SKM-1 treated with dmso at 0.1 percent for 144 hours (cell line): ENCODE measurements around the gene TNFAIP8L1.

ENCODE experiments used
- DNase-seq: peaks from one replicate; lab custom pipeline; 2025; ENCODE audit not compliant: unreplicated experiment; lab: John Stamatoyannopoulos, UW

TNFAIP8L1 gene

GRCh38 chr19:4609878-4610511 is 29.3 kb upstream of the TNFAIP8L1 start:
- peak; percentile 70 for DNase-seq

DNA sequence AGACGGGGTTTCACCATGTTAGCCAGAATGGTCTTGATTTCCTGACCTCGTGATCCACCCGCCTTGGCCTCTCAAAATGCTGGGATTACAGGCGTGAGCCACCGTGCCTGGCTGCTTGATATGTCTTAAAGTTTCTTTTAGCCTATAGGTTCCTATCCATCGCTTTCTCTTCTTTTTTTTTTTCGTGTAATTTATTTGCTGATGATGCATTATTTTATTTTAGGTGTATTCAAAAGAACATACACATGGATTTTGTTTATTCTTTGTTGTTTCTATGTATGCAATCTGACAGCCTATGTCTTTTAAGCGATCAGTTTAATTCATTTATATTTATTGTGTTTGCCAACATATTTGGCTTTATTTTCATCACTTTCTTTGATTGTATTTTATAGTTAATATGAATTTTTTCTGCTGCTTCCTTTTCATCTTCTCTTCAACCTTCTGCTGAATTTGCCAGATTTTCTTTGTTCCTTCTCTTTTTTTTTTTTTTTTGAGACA is 26.0 kb upstream of the TNFAIP8L1 start:
- no peak for DNase-seq

DNA sequence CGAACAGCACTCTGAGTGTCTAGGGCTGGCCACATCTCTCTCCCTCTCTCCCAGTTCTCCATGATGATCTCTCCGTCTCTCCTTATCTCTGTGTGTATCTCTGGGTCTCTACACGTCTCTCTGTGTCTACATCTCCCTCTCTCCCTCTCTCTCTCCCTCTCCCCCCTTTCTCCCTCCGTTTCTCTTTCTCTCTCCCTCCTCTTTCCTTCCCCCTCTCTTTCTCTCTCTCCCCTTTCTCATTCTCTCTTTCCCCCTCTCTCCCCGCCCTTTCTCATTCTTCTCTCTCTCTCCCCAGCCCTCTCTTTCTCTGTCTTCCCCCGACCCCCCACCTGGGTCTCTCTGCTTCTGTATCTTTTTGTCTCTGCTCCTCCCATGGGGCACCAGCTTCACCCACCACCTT is 21.3 kb upstream of the TNFAIP8L1 start:
- no peak for DNase-seq

GRCh38 chr19:4619668-4620294 is 19.5 kb upstream of the TNFAIP8L1 start:
- no peak for DNase-seq

DNA sequence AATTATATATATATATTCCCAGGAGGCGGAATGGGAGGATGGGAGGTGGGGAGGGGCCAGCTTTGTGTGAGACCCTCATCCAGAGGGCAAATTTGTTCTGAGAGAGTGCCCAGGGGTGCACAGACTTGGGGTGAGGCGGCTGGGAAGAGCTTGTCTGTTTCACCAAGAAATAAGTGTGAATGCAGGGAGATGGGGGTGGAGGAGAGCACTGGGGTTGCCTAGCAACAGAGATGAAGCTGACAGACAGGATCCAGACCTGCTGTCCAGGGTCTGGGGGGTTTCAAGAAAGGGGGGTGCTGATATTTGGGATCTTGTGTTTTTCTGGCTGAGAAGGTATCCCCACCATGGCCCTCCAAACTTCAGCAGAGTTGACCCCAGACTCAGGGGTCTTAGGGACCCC is 18.6 kb upstream of the TNFAIP8L1 start:
- DNase-seq = no peak

GRCh38 chr19:4622695-4623421 is 16.5 kb upstream of the TNFAIP8L1 start:
- no peak for DNase-seq

- no peak for DNase-seq
Observed at GRCh38 chr19:4624301-4624700, 15.0 kb upstream of the TNFAIP8L1 start.

GRCh38 chr19:4624733-4625362 is 14.5 kb upstream of the TNFAIP8L1 start:
- DNase-seq = peak; percentile 41

DNA sequence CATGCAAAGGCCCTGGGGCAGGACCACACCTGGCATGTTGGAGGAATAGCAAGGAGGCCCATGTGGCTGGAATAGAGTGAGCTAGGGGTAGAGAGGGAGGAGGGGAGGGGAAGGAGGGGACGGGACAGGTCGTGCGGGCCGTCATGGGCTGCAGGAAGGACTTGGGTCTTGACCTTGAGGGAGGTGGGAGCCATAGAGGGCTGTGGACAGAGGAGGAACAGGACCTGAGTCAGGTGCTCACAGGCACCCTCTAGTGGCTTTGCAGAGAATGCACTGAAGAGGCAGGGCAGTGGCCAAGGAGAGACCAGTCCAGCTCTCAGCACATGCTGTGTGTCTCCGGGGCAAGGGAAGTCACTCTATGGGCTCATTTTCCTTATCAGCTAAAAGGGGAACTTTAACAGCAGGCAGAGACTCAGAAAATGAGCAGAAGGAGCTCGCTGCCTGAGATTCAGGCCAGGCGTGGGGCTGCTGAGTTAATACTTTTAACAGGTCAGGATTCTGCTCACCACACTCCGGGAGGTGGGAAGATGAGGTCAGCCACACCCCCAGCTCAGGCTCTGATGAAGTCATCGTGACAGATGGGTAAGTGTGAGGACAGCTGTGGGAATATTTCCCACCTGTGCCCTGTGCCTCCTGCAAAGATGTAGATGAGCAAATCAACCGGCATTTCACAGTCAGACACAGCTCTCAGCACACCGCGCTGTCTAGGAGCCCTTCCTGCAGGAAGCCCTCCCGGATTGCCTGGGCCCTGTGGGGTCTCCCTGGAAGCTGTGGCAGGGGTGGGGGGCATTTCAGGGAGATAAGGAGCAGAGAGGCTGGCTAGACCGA is 6.0 kb upstream of the TNFAIP8L1 start:
- DNase-seq = peak; percentile 97

DNA sequence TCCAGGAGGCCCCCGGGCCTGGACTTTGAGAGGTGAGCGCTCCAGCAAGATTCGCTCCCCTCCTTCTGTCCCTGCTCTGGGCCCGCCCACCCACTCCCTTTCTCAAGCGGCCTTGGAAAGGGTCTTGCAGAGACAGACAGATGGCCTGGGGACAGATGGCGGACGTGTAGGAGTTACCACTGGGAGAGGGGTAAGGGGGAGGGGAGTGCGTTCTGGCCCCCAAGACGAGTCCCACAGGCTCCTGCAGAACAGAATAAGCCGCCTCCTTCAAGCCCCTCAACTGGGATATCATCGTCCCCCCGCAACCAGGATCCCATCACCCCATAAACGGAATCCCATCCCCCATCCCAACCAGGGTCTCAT is 3.6 kb upstream of the TNFAIP8L1 start:
- DNase-seq = no peak

- DNase-seq = peak; percentile 49
Observed at GRCh38 chr19:4636151-4636717, 3.1 kb upstream of the TNFAIP8L1 start.

DNA sequence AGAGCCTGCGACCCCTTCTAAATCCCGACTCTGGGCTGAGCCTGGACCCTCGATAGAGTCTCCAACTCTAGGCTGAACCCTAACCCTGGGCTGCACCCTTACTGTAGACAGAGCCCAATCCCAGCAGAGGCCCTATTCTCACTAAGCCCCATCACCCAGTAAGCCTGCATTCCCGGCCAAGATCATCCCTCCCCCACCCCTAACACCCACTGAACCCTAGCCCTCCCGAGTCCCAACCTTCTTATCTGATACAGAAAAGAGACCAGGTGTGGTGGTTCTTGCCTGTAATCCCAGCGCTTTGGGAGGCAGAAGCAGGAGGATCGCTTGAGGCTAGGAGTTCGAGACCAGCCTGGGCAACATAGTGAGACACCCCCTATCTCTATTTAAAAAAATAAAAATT is 2.6 kb upstream of the TNFAIP8L1 start:
- DNase-seq = no peak

GRCh38 chr19:4638317-4638716 is 999 bp upstream of the TNFAIP8L1 start:
- no peak for DNase-seq

DNA sequence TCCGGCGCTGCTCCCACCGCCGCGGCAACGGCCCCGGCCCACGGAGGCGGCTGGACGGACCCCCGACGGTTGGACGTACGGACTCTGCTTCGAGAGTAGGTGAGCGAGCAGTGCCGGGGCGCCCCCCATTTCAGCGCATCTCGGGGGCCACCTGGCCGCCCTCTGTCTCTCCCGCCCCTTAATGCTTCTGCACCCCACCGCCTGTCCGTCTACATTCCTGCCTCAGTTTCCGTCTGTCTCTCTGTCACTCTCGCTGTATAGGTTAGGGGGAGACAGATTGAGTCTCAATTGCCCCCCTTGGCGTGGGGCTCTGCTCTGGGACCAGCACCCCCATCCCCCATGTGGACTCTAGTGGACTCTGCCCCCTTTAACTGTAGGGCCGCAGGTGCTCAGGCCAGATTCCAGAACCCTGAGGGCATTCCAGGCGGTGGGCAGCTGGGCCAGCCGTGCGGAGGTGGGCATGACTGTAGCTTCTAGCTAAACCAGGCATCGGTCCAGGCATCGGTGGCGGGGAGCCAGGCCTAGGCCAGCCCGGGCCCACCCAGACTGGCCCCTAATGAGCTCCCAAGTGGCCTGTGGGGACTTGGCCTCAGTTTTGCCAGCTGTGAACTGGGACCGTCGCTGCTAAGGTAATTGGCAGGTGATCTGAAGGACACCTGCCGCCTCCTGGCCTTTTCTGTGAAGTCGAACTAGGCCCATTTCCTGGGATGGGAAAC is 373 bp downstream of the TNFAIP8L1 start:
- DNase-seq = no peak

DNA sequence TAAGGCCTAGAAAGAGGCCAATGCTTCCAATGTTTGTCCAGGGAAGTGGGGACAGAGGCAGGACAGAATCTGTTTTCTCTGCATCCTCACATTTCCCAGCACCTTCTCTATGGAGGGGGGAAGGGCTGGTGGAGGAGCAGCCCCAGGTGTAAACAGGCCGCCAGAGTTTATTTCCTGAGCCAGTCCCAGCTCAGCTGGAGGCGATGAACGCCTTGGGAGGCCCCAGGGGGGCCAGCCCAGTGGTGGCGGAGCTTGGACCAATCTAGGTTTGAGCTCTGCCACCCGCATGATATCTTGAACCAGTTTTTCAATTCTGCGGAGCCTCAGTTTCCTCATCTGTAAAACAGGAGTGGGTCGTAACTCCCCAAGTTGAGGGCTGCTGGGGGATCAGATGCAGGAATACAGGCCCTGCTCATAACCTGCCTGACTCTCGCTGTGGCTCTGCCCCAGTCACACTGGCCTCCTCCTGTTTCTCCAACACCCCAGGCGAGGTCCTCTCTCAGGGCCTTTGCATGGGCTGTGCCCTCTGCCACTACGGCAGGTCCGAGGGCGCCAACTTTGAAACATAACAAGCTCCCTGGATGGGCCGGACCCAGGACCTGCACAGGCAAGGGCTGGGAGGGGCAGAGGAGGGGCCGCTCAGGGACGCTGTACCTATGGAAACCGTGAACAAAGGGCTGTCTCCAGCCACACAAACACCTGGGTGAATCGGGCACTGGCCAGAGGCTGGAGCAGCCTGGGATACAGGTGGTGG is 1.1 kb downstream of the TNFAIP8L1 start:
- no peak for DNase-seq

- DNase-seq = no peak
Observed at GRCh38 chr19:4641132-4641531, 1.8 kb downstream of the TNFAIP8L1 start.

DNA sequence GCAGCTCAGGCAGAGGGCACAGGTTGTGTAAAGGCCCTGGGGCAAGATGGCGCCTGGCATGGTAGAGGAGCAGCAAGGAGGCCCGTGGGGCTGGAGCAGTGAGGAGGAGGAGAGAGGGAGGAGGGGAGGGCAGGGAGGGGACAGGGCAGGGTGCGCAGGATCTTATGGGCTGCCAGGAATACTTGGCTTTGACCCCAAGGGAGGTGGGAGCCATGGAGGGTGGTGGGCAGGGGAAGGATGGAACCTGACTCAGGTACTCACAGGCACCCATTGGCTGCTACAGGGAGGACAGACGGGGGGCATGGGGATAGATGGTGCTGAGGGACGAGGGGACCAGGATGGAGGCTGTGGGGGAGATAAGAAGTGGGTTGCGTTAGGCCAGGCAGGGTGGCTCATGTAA is 3.3 kb downstream of the TNFAIP8L1 start:
- DNase-seq = no peak

DNA sequence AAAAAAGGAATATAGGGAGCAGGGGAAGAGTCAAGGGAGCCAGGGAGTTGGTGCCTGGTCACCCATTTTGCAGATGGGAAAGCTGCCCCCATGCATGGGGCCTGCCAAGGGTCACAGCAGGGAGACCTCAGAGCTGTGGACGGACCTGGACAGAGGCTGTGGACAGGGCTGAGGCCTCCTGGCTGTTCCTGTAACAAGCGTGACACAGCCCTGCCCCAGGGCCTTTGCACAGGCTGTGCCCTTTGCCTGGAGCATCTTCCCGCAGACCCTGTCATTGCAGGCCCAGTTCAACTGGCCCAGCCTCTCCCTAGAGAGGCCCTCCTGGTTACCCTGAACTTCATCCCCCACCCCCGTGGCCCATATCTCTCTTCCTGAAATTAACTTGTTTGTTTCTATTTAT is 6.4 kb downstream of the TNFAIP8L1 start:
- DNase-seq = no peak
